CD4-positive, alpha-beta T cell treated with Interferon alpha-2 for 1 hour (primary cell): Measurements from ENCODE around the gene IKBKE.

Experiments
- DNase-seq, 2 donors: peaks; one replicate each; pipeline ENCODE4 v3.0.0-alpha.2; 2020 to 2022

Gene IKBKE

DNA sequence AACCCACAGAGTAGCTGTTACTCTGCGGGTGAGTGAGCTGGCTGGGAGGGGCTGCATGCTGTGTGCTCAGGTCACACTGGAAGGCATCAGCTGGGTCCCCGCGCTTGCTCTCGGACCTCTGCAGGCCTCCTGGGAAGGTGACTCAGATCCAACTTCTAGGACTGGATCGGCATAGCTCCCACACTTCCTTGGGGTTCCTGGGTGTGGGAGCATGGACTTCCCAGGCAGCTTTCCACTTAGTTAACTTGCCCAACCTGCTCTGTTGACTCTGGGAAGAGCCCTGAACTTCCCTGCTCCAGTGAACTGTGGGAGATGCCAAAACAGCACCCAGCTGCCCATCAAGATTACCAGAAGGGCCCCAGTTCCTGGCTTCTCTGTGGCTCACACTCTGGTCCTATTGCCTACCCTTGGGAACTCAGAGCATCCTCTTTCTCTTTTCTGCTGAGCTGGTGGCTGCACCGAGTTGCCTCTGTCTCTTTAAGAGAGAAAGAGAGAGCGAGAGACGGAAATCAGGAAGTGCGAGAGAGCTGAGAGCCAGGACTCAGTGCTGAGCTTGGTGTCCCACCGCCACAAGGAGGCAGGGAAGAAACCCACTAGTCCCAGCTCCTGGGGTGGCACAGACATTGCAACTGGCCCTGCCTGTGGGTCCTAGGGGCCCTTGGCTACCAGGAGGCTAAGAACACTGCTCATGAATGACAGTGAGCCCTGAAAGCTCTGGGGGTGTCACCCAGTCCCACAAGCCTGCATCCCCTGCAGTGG, at the start of gene IKBKE:
Gene IKBKE, plus strand, starts transcription at position 544 of the 759 bp plus-strand sequence. CDS start 2,752 bp downstream, outside the sequence.
- peak; percentile 55 to 62 for DNase-seq

DNA sequence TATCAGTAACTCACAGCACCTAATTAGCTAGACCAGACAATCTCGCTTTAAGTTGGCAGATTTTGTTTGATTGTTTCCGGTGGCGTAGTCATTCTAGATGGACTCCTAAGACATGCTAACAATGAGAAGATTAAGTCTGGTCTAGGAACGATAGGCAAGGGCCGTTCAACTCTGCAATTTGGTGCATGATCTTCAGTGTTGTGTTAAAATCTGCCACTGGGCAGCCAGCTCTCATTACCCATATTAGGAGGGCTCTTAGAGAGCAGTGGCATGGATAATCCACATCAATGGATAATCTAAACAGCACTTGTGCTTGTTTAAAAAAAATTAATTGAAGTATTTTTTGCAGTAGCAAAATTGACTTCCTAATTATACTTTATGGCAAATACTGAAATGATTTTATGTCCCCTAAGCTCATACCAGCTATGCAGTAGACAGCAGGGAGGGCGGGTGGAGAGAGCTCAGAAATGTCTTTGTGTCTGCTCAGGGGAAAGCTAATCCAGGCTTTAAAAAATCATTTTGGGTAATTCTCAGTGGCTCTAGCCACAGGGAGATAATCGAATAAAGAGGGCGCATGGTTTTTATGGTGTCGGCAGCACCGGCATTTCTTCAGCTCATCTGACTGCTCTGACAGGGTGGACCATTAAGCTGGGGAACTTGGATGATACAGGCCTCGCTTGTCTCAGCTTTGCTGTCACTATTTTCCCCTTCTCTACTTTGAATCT, 48.5 kb upstream of the IKBKE start:
- no peak for DNase-seq

DNA sequence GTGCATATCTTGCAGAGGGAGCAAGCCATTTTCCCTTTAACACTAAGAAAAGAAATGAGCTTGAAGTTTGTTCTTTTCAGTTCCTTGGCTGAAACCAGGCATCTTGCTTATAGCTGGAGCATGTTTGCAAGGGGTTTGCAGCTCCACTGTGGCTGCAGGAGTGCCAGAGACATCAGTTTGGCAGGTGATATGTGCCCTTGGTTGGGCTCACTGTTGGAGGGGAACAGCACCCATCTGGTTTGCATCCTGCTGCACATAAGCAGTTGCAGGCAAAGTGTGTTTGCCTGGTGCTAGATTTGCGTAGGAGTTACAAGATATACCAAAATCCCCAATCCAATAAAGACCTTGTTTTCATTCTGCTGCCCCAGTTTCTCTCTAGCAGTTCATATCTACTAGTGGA, 47.8 kb upstream of the IKBKE start:
- DNase-seq, result no peak

DNA sequence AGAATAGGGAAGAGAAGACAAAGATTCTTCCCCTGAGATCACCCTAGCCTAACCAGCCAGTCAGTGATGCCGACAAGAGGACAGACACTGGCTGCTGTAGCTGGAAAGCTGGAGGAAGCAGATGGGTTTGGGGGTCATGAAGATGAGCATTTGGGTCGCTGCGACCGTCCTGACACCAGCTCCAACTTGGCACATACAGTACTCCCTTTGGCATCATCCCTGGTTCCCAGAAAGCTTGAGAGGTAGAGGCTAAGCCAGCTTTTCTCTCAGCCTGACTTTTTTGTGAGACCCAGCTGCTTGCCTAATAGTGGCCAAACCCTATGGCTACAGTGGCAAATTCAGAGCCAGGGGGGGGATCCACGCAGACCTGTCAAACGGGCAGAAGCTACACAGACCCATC, 43.0 kb upstream of the IKBKE start:
- no peak for DNase-seq

DNA sequence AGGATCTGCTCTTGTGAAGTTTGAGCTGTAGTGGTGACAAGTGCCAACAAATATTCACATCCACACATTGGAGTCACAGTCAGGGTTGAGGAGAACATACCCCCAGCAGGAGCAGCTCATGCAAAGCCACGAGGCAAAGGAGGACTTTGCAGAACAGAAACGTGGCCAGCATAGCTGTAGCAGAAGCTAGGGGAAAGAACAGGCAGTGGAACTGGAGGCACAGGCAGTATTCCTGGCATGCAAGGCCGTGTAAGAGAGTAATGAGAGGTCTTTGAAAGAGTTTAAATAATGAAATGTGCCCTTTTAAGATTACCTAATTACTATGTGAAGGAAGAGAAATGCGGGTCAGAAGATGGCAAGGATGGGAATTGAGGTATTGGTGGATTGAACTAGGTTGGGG, 40.9 kb upstream of the IKBKE start:
- DNase-seq, result no peak

DNA sequence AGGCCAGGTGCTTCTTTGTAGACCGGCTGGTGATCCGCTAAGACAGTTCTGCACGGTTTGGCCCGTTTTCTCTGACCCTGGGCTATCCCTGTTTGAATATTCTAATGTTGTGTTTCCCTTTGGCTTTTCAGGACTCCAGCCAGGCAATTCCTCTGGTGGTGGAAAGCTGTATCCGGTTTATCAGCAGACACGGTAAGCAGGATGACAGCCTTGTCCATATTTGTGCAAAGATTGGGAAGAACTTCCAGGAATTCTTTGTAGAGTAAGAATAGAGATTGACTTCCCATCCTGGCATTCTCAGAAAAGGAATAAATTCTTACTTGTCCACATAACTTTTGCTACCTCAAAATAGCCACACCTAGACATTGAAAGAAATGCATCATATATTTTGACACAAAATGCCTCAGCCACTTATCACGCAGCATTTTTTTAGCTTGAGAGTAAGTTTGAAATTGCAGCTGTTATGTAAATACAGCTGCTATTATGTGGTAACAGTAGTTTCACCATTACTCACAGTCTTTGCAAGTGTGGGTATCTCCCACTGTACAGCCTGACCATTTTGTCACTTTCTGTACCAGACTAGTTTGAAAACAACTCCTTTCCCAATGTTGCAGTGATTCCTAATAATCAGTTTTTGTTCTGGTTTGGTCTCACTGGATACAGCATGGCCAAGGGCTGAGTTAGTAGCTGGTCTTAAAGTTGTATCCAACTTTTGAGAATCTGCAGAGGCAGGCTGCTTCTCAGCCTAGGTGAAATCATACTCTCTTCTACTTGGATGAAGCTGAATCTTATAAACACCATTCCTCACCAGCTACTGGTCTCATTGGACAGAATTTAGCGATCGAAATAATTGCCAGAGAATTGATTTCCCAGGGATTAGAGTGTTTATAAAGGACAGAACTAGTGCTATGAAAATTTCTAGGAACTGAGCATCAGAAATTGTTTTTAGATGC, 40.0 kb upstream of the IKBKE start:
- no peak for DNase-seq

DNA sequence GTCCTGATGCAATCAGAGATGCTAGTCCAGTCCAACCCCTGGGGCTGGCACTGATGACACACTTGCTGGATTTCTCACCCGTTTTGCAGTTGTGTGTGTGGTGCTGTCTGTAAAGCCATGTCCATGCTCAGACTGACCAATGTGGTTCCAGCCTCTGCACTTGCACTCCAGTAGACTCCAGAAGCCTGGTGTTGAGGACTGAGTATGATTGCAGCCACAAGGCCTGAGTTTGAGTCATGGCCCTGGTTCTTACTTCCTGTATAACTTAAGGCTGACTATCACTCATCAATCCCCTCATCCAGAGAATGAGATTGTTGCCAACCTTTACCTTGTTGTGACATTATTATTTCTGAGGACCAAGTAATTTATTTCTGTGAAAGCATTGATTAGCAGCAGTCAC, 34.8 kb upstream of the IKBKE start:
- no peak for DNase-seq

DNA sequence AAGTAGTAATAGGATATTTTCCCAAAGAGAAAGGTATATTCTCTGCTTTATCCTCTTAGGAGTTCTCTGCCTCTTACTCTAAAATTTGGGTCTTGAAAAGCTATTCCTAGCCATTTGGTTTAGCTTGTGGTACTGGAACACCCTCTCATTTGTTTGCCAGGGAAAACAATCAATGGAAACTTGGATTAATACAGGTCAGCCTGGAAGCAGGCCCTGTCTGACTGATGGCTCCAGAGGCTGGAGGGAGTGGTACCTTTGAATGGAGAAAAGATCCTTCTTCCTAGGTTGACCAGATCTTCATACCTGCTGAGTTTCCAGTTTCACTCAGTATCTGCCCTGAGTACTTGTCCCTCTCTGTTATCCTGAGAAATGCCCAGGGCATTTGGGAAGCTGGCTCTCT, 31.7 kb upstream of the IKBKE start:
- DNase-seq, result no peak

DNA sequence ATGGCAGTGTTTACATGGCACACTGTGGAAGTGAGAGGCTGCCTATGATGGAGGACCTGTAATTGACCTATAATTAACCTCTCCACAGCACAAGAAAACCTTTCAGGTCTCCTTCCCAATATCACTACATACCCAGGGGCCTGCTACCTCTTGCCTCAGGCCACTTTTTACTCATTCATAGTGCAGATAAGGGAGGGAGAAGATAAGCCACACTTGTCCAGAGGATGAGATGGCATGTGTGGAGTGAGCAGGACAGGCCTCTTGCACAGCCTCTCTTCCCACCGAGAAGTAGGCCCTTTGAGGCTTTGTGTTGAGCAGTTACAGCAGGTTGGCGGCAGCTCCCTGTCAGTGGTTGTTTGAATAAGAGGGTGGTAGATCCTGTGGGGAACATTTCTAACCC, 31.1 kb upstream of the IKBKE start:
- DNase-seq, result no peak

DNA sequence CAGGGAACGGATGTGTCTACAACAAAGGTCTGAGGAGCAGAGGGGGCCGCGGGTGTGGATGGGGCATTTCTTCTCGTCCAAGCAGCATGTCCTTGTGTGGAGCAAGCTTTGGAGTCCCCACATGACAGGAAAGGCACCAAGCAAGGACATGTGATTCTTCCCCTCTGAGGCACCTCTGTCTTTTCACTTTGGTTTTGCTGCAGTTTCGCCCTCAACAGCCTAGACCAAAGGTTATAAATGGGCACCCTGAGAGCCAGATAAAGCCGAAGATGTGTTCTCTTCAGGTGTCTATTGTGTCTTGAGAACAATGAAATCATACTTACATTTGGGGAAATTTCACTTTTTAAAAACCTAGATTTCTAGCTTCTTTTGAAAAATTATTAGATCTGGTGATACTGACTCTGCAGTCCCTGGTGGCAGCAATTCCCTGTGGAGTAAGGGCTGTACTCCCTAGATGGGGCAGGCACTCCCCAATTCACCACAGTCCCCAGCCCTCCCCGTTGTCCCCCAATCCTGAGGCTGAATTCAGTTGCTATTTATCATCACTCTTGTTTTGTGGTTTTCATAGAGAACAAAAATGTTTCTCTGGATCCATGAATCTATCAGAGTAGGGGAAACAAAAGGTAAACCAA, 28.8 kb upstream of the IKBKE start:
- DNase-seq, result no peak

DNA sequence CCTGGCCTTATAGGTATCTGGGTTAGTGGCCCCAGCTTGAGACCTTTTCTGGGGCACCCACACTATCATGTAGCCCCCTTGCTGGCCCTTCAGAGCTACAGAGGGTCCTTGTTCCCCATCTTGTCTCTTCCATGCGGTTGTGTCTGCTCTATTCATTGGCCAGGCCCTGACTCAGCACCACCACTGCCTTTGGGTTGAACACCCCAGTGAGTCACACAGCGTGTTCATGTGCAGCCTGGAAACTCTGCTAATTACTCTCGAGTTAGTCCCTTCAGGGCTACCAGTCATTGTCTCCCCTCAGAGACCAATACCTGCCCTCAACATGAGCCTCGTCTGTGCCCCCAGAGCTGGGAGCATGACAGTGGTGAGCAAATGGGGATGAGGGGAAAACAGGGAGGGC, 28.2 kb upstream of the IKBKE start:
- DNase-seq, result no peak

DNA sequence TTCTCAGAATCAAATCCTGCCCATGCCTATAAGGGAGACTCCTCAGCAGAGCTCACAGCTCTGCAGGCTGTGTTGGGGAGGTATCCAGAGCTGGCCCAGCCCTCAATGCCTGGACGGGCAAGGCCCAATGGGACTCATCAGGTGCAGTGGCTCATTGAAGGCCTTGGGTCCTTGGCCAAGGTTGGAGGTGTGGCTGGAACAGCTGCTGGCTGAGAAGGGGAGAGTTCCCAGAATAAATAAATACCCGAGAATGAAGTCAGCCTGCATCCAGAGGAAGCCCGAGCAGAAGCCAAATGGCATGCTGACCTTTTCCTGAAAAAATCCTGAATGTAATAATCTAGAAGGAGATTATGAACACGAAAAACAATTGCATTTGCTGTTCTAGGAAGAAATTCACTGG, 25.2 kb upstream of the IKBKE start:
- DNase-seq, result no peak

DNA sequence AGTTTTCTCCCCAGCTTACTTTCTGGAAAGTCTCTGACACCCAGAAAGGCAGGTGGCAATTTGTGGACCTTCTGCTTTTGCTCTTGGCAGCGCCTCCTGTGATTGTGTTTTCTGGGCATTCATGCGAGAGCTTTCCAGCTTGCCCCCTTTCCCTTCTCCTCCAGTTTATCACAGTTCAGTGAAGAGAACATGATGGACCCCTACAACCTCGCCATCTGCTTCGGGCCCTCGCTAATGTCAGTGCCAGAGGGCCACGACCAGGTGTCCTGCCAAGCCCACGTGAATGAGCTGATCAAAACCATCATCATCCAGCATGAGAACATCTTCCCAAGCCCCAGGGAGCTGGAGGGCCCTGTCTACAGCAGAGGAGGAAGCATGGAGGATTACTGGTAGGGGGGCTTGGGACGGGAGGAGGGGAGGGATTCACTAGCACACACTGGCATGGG, 24.3 kb upstream of the IKBKE start:
- DNase-seq, result no peak

DNA sequence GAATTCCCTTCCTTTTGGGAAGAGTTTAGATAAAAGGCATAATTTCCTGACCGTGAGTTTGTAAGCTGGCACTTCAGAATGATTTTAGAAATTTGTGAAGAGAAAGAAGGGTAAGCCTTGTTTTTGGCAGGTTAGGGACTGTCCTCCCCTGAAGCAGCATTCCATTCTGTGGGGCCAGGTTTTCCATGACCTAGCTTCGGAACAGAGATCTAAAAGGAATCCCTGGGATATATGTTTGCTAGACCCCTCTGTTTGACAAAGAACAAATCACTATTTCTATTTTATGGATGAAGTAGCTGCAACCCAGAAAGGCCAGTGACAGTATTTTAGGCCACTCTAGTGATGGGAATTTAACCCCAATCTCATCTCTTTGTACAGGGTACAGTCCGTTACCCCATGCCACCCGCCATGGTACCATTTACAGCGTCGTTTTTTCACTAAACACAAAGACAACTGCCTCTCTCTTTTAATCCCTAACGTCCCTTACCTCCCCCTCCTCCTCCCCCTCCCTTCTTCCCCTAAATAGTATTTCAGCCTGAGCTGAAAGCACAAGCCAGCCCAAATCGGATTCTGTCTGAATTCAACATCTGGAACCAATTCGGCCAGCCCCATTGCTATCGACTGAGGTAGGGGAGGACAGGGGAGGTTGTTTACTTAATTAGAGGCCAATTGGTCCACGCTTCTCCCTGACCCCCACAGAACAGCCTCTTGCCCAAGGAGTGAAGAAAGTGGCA, 23.4 kb upstream of the IKBKE start:
- no peak for DNase-seq

DNA sequence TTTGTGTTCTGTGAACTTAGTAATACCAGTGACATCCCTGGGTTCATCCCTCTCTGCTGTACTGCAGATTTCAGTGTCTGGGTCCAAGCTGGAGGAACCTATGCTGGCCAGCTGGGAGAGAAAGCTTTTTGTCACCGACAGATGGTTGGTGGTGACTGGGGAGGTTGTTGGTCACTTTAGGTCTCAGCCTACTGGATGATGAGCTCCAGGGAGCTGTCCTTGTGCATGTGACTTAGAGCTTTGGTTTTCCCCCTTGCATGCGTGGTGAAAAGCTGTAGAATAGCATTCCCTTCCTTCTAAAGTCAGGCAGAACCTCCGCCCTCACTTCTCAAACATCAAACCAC, 22.9 kb upstream of the IKBKE start:
- no peak for DNase-seq

DNA sequence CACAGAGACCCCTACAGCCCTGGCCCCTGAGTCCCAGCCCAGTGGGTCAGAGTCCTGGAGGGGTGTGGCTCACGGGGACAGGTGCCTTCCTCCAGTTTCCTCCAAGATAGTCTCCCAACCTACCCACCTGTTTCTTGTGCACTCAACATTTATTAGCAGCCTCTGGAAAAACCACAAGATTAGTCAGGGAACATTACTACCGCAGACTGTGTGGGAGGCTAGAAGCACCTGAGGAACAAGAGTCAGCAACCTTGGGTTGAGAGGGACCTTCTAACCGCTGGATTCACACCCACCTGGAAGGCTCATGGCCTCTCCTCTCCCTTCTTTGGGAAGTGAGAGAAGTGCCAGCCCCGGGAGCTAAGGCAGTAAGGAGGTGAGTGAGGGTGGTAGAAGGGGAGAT, 22.5 kb upstream of the IKBKE start:
- DNase-seq, result no peak

DNA sequence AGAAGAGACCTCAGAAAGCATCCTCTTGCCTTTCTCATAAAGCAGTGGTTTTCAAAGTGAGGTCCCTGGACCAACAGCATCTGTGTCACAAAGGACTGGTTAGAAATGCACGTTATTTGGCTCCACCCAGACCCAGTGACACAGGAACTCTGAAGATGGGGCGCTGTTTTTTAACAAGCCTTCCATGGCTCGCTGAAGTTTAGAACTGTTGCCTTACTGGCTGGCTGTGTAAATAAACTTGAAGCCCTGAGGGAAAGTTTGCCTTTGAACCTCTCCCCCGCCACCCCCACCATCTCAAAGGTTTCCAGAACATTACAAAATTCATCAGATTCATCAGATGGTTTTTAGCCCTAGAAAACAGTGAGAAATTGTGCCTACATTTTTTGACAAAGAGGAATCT, 21.8 kb upstream of the IKBKE start:
- no peak for DNase-seq

DNA sequence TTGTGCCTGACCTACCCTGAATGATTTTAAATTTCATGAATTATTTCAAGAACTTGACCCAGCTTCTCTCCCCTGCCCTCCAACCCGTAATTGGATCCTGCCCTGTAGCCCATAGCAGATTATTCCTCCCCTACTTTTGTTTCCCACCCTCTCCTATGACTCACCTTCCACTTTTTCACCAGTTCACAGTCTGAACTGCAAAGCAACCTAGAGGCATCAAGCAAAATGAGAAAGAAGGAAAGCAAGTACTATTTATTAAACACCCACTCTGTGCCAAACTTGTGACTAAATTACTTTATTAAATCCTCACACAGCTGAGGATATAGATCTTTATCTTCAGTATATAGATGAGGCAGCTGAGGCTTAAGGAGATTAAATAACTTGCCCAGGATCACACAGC, 20.7 kb upstream of the IKBKE start:
- no peak for DNase-seq

DNA sequence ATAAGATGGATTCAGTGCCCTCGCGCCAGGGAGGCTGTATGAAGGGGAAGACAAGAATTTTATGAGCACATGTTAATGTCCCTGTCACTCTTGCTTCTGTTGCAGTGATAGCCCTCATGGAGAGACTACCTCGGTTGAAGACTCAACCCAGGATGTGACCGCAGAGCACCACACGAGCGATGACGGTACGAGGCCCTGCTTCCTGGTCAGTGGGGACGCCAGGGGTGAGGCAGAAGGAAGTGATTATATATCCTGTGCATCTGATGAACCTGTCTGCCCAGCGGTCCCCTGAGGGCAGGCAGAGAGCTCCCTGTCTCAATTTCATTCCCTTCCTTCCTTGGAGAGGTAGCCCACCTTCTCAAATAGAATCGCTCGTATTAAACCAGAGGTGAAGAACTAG, 20.0 kb upstream of the IKBKE start:
- DNase-seq, result no peak

DNA sequence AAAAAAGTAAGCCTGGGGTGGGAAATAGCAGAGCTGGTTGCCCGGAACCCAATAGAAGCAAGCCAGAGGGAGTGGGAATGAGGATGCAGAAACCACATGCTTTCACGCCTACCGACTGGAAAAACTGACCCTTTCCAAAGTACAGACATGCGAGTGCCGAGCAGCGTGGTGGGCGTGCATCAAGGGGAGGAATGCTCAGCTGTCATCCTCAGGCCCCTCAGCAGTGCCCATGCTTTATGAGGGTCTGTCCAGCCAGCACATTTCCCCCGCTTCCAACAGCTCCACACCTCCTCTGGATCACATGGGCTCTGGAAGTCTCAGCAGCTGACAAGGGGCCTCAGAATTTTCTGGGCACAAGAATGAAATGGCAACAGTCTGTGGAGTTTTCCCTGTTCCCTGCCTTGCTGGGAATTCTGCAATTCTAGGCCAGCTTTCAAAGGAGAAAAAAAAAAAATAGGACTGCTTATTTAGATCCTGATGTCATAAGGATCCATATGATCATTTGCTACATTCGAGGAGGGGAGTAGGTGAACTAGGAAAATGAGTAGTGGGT, 19.1 kb upstream of the IKBKE start:
- no peak for DNase-seq

DNA sequence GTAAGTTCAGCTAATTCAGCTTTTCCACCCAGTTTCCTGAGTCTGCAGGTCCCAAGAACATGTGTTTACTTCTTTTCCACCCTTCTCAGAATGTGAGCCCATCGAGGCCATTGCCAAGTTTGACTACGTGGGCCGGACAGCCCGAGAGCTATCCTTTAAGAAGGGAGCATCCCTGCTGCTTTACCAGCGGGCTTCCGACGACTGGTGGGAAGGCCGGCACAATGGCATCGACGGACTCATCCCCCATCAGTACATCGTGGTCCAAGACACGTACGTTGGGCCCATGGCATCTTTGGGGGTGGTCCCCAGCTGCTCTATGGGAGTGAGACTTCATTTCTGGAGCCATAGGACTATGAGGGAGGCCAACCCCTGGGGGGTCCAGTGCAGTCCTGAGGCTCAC, 17.2 kb upstream of the IKBKE start:
- DNase-seq, result no peak

DNA sequence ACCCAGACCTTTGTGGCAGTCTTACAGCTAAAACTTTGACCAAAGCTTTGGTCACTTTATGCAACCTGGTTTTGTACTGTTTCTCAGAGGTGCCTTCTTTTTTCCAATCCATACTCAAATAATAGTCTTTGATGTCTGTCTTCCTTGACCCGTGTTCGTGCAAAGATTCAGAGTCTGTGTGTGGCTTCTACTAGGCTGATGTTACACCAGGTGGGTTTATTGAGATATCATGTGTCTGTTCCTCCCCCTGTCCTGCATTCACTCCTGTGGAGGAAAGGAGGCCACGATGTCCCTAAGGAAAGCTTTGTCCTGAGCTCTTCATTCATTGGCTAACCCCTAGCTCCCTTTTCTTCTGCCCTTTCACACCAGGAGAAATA, 15.0 kb upstream of the IKBKE start:
- DNase-seq, result no peak
